GM23338 (cell line): ENCODE results near the gene GTF2H4. TPM values are rescaled to one million over a fixed set of nuclear protein-coding genes. Genes with fewer than 3 reads are reported as not detected.

Experiments used
- CREB1 ChIP-seq: fragments of 250-450 bp; sonication (Bioruptor Pico); IDR thresholded peaks from 2 replicates; pipeline ENCODE4 v1.5.0; 2020; ENCODE audit warnings: low read depth, mild to moderate bottlenecking, moderate library complexity
- NANOG ChIP-seq: IDR thresholded peaks from 2 replicates; pipeline ENCODE4 v1.6.1; 2016; ENCODE audit warnings: antibody characterized with exemption, borderline replicate concordance
- REST ChIP-seq: IDR thresholded peaks from one replicate; pipeline ENCODE4 v1.6.1; 2018; ENCODE audit warnings: antibody characterized with exemption; ENCODE audit not compliant: unreplicated experiment
- STAT1 ChIP-seq: IDR thresholded peaks from one replicate; pipeline ENCODE4 v1.6.1; 2016; ENCODE audit warnings: antibody characterized with exemption; ENCODE audit not compliant: unreplicated experiment
- ZNF462 ChIP-seq: fragments of 250-450 bp; sonication (Bioruptor Pico); IDR thresholded peaks from 2 replicates; pipeline ENCODE4 v1.5.0; 2020; ENCODE audit warnings: mild to moderate bottlenecking, moderate library complexity
- polyA plus RNA-seq: library from polyadenylated mRNA; unstranded; fragments of >200 nt; fragmentation: Nextera tagmentation; extraction: Ambion mirVana; gene quantifications from 2 replicates; pipeline ENCODE4 v1.2.1, GENCODE V29; 2016
- total RNA-seq: library from RNA; depleted of rRNA; stranded (reverse); fragments of >200 nt; shearing (Covaris generic); gene quantifications from 2 replicates; pipeline ENCODE4 v1.2.3, GENCODE V29; 2014

The GTF2H4 gene
- total and polyA plus RNA-seq, 2 experiments from 2014 or later: 14.8 to 32.6 TPM

- TF ChIP-seq ZNF462 (CRISPR knock-in tag) (no peak), STAT1 (no peak), CREB1 (CRISPR knock-in tag) (no peak), REST (no peak), NANOG (no peak)
Measured at GRCh38 chr6:30898750-30899360, 9.2 kb upstream of the GTF2H4 start (continued).
